ENCODE data around the gene SYVN1. TPM values are rescaled to one million over a fixed set of nuclear protein-coding genes. Genes with fewer than 3 reads are reported as not detected.
"Not testable (repeated sequence)": the region's sequence is repeated elsewhere in the genome, so short reads cannot be mapped to it uniquely, and the experiment has no call there.

The SYVN1 gene
- total RNA-seq, 1 donor from 2014 or later = 13.0 TPM

GRCh38 chr11:65127473-65128181 is 6.7 kb downstream of the SYVN1 start:
- no peak for DNase-seq (ENCODE audit: low spot score)

GRCh38 chr11:65126624-65127274 is 7.6 kb downstream of the SYVN1 start:
- DNase-seq (ENCODE audit: low spot score) = no peak

GRCh38 chr11:65125197-65126056 is 8.9 kb downstream of the SYVN1 start:
- no peak for DNase-seq (ENCODE audit: low spot score)

- DNase-seq (ENCODE audit: low spot score) = no peak
Observed at GRCh38 chr11:65124480-65125196, 9.7 kb downstream of the SYVN1 start.

GRCh38 chr11:65121865-65122696 is 12.2 kb downstream of the SYVN1 start, which contains the start of the genes FAU and MRPL49:
FAU (minus strand) TSS chr11:65122134; CDS start chr11:65121813, 321 bp downstream.
MRPL49 (plus strand) TSS chr11:65122321; CDS start chr11:65122347, 26 bp downstream.
- peak; percentile 99 for DNase-seq (ENCODE audit: low spot score)

- no peak for DNase-seq (ENCODE audit: low spot score)
Observed at GRCh38 chr11:65121447-65121864, 12.9 kb downstream of the SYVN1 start.

GRCh38 chr11:65120831-65121230 is 13.5 kb downstream of the SYVN1 start:
- DNase-seq (ENCODE audit: low spot score) = no peak

GRCh38 chr11:65119670-65119995 is 14.7 kb downstream of the SYVN1 start:
- no peak for DNase-seq (ENCODE audit: low spot score)

- not testable (repeated sequence) for DNase-seq (ENCODE audit: low spot score)
Observed at GRCh38 chr11:65118891-65119669, 15.2 kb downstream of the SYVN1 start.

- no peak for DNase-seq (ENCODE audit: low spot score)
Observed at GRCh38 chr11:65118097-65118837, 16.1 kb downstream of the SYVN1 start.

GRCh38 chr11:65117206-65118096 is 16.9 kb downstream of the SYVN1 start, which contains the start of gene ZNHIT2:
ZNHIT2 (minus strand) TSS chr11:65117701; CDS start chr11:65117653, 48 bp downstream.
- DNase-seq (ENCODE audit: low spot score) = peak; percentile 99

- no peak for DNase-seq (ENCODE audit: low spot score)
Observed at GRCh38 chr11:65116370-65117205, 17.7 kb downstream of the SYVN1 start.

- DNase-seq (ENCODE audit: low spot score) = no peak
Observed at GRCh38 chr11:65115361-65116082, 18.8 kb downstream of the SYVN1 start.

GRCh38 chr11:65114538-65115171 is 19.7 kb downstream of the SYVN1 start:
- no peak for DNase-seq (ENCODE audit: low spot score)

GRCh38 chr11:65113839-65114238 is 20.5 kb downstream of the SYVN1 start:
- DNase-seq (ENCODE audit: low spot score) = no peak

- peak; percentile 57 for DNase-seq (ENCODE audit: low spot score)
Observed at GRCh38 chr11:65113361-65113756, 21.0 kb downstream of the SYVN1 start.

All from umbilical cord (tissue), 2 donors.